ENCODE measurements around the gene PRKAR1B.

DNA sequence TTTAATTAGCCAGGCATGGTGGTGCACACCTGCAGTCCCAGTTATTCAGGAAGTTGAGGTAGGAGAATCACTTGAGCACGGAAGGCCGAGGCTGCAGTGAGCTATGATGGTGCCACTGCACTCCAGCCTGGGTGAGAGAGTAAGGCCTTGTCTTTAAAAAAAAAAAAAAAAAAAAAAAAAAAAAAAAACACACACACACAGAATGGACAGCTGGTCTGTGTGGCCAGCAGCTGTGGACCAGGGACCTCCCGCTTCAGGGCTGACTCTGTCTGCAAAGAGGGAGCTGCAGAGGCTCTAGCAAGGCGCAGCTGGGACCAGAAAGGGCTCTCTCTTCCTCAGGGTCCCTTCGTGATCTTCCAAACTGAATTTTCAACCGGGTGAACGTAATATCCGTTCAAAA, 54.2 kb downstream of the PRKAR1B start:
- TF ChIP-seq, protein P1, sequence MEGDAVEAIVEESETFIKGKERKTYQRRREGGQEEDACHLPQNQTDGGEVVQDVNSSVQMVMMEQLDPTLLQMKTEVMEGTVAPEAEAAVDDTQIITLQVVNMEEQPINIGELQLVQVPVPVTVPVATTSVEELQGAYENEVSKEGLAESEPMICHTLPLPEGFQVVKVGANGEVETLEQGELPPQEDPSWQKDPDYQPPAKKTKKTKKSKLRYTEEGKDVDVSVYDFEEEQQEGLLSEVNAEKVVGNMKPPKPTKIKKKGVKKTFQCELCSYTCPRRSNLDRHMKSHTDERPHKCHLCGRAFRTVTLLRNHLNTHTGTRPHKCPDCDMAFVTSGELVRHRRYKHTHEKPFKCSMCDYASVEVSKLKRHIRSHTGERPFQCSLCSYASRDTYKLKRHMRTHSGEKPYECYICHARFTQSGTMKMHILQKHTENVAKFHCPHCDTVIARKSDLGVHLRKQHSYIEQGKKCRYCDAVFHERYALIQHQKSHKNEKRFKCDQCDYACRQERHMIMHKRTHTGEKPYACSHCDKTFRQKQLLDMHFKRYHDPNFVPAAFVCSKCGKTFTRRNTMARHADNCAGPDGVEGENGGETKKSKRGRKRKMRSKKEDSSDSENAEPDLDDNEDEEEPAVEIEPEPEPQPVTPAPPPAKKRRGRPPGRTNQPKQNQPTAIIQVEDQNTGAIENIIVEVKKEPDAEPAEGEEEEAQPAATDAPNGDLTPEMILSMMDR (IDR thresholded peaks at IDR 0.05) = no peak
- no peak for TF ChIP-seq POLR2AphosphoS5 (IDR thresholded peaks at IDR 0.05)
- TF ChIP-seq POLR2A (IDR thresholded peaks at IDR 0.05) = no peak

Data from sigmoid colon (tissue), 4 donors.